GM18867 (cell line): ENCODE measurements around the gene DNAJA4.

Source experiments
- ATAC-seq: cut with Tn5 transposase; IDR thresholded peaks from one replicate; pipeline ENCODE4 v1.9.1; 2021; ENCODE audit warnings: mild to moderate bottlenecking, moderate library complexity; ENCODE audit not compliant: unreplicated experiment

Gene DNAJA4

GRCh38 chr15:78276064-78276943 lies 11.9 kb downstream of the DNAJA4 start:
- no peak for ATAC-seq

- no peak for ATAC-seq
Measured at GRCh38 chr15:78280319-78281072, 16.1 kb downstream of the DNAJA4 start.

GRCh38 chr15:78282324-78282723 lies 18.0 kb downstream of the DNAJA4 start:
- ATAC-seq = no peak

- no peak for ATAC-seq
Measured at GRCh38 chr15:78284758-78285157, 20.4 kb downstream of the DNAJA4 start.

GRCh38 chr15:78290222-78290621 lies 25.9 kb downstream of the DNAJA4 start:
- no peak for ATAC-seq

- ATAC-seq = no peak
Measured at GRCh38 chr15:78291052-78291451, 26.7 kb downstream of the DNAJA4 start.

GRCh38 chr15:78291698-78292097 lies 27.3 kb downstream of the DNAJA4 start:
- ATAC-seq = no peak

- no peak for ATAC-seq
Measured at GRCh38 chr15:78292219-78292618, 27.9 kb downstream of the DNAJA4 start.

- peak; percentile 86 for ATAC-seq
Measured at GRCh38 chr15:78299101-78299930, 35.0 kb downstream of the DNAJA4 start, which contains the start of gene SKIC8. TSS of gene SKIC8 (minus strand) at chr15:78299609. CDS start at chr15:78295686, 3,923 bp downstream.

GRCh38 chr15:78301326-78301725 lies 37.0 kb downstream of the DNAJA4 start:
- no peak for ATAC-seq

GRCh38 chr15:78301828-78302227 lies 37.5 kb downstream of the DNAJA4 start:
- no peak for ATAC-seq

GRCh38 chr15:78302579-78303312 lies 38.4 kb downstream of the DNAJA4 start:
- ATAC-seq = no peak

GRCh38 chr15:78304216-78305066 lies 40.1 kb downstream of the DNAJA4 start:
- no peak for ATAC-seq

- ATAC-seq = no peak
Measured at GRCh38 chr15:78306176-78306774, 41.9 kb downstream of the DNAJA4 start.

GRCh38 chr15:78307976-78308375 lies 43.6 kb downstream of the DNAJA4 start:
- no peak for ATAC-seq

- ATAC-seq = no peak
Measured at GRCh38 chr15:78308422-78309032, 44.2 kb downstream of the DNAJA4 start.

GRCh38 chr15:78311292-78311691 lies 46.9 kb downstream of the DNAJA4 start:
- ATAC-seq = no peak

- no peak for ATAC-seq
Measured at GRCh38 chr15:78312536-78312935, 48.2 kb downstream of the DNAJA4 start.

- ATAC-seq = no peak
Measured at GRCh38 chr15:78312957-78313356, 48.6 kb downstream of the DNAJA4 start.
